PC-3 (cell line): ENCODE measurements around the gene RCSD1. TPM values are rescaled to one million over a fixed set of nuclear protein-coding genes. Genes with fewer than 3 reads are reported as not detected.

Source experiments
- ATAC-seq: fragments of 200-7000 bp; cut with Tn5 transposase; 2 replicates; pipeline ENCODE4 v1.9.1; 2020; ENCODE audit warnings: mild to moderate bottlenecking, moderate library complexity
- BruUV-seq: library from RNA; stranded (reverse); fragments of 400-500 nt; replicated peaks from 2 replicates; lab custom pipeline; 2021; lab: Mats Ljungman, UMichigan
- CTCF ChIA-PET: fragments of 300-600 bp; sonication (Branson Sonifier 250); formaldehyde crosslinking; loops from one replicate; lab custom pipeline; 2022; ENCODE audit warnings: antibody characterized with exemption; lab: Charles Lee
- POLR2A ChIA-PET: fragments of 300-600 bp; sonication (Branson Sonifier 250); formaldehyde crosslinking; loops from one replicate; lab custom pipeline; 2022; ENCODE audit warnings: antibody characterized with exemption; ENCODE audit not compliant: unreplicated experiment; lab: Charles Lee
- DNase-seq: peaks from one replicate; pipeline ENCODE4 v3.0.0-alpha.2; 2015
- H2AFZ ChIP-seq: fragments of 300-600 bp; sonication (generic); 2 replicates; pipeline ENCODE4 v1.6.0; 2016; ENCODE audit warnings: antibody characterized with exemption, low read length
- H3F3A ChIP-seq: fragments of 300-600 bp; sonication (generic); one replicate; pipeline ENCODE4 v1.6.0; 2017; ENCODE audit warnings: antibody characterized with exemption, low read length, control low read depth, mild to moderate bottlenecking; ENCODE audit not compliant: unreplicated experiment
- H3K27ac ChIP-seq: fragments of 300-600 bp; sonication (generic); 2 replicates; pipeline ENCODE4 v1.5.1; 2016; ENCODE audit warnings: mild to moderate bottlenecking, low read length
- H3K27me3 ChIP-seq: fragments of 300-600 bp; sonication (generic); 2 replicates; pipeline ENCODE4 v1.6.1; 2016; ENCODE audit warnings: low read length, mixed read lengths
- H3K36me3 ChIP-seq: fragments of 300-600 bp; sonication (generic); 2 replicates; pipeline ENCODE4 v1.6.1; 2016; ENCODE audit warnings: low read depth, mixed run types, low read length, mixed read lengths
- H3K4me1 ChIP-seq: fragments of 300-600 bp; sonication (generic); 2 replicates; pipeline ENCODE4 v1.5.1; 2016; ENCODE audit warnings: low read length; ENCODE audit not compliant: insufficient read depth
- H3K4me2 ChIP-seq: fragments of 300-600 bp; sonication (generic); 2 replicates; pipeline ENCODE4 v1.6.0; 2016; ENCODE audit warnings: low read length
- H3K4me3 ChIP-seq: fragments of 300-600 bp; sonication (generic); 2 replicates; pipeline ENCODE4 v1.5.1; 2016; ENCODE audit warnings: mild to moderate bottlenecking, low read length, mixed read lengths
- H3K79me2 ChIP-seq: fragments of 300-600 bp; sonication (generic); 2 replicates; pipeline ENCODE4 v1.6.1; 2017; ENCODE audit warnings: low read length, mixed read lengths
- H3K9ac ChIP-seq: fragments of 300-600 bp; sonication (generic); 2 replicates; pipeline ENCODE4 v1.6.0; 2016; ENCODE audit warnings: mild to moderate bottlenecking, low read length
- H3K9me2 ChIP-seq: fragments of 300-600 bp; sonication (generic); replicated peaks from 2 replicates; pipeline ENCODE4 v1.6.1; 2016; ENCODE audit warnings: mixed run types, low read length, mixed read lengths
- H3K9me3 ChIP-seq: fragments of 300-600 bp; sonication (generic); 2 replicates; pipeline ENCODE4 v1.6.1; 2016; ENCODE audit warnings: low read length, mixed read lengths
- H4K20me1 ChIP-seq: fragments of 300-600 bp; sonication (generic); 2 replicates; pipeline ENCODE4 v1.6.1; 2016; ENCODE audit warnings: low read length, mixed read lengths
- EZH2 ChIP-seq: fragments of 300-600 bp; sonication (generic); IDR thresholded peaks from one replicate; pipeline ENCODE4 v1.6.1; 2017; ENCODE audit warnings: antibody characterized with exemption, mild to moderate bottlenecking, low read length; ENCODE audit not compliant: unreplicated experiment
- EZH2phosphoT487 ChIP-seq: fragments of 300-600 bp; sonication (generic); IDR thresholded peaks from 2 replicates; pipeline ENCODE4 v1.6.1; 2018; ENCODE audit warnings: mild to moderate bottlenecking, antibody characterized with exemption, low read length, borderline replicate concordance
- intact Hi-C: fragments of 100-400 bp; cut with micrococcal nuclease; formaldehyde crosslinking; loops from 2 replicates; pipeline ENCODE4 v1.9.0; 2023
- total RNA-seq: library from RNA; depleted of rRNA; stranded (reverse); fragments of >200 nt; gene quantifications from 2 replicates; pipeline ENCODE4 v1.2.3, GENCODE V29; 2014
- TF ChIP-seq, protein P1 (sequence below): fragments of 300-600 bp; sonication (generic); conservative IDR thresholded peaks from 2 replicates; pipeline ENCODE4 v1.5.1; 2017; ENCODE audit warnings: antibody characterized with exemption, low read depth, mild to moderate bottlenecking, low read length

The RCSD1 gene
- total RNA-seq, 1 experiment from 2014 or later: not detected

GRCh38 chr1:167614851-167615250 is 15.2 kb upstream of the RCSD1 start:
- Histone ChIP-seq H4K20me1 (no peaks in the 10 kb centered on the region), H3K9me2 (no peaks in the 10 kb centered on the region), H3K4me2 (no peak overlapping the region), H2AFZ (no peak overlapping the region), H3K9me3 (no peaks in the 10 kb centered on the region), H3K36me3 (no peaks in the 10 kb centered on the region), H3K27ac (no peak overlapping the region), H3K4me3 (no peak overlapping the region), H3K4me1 (no peaks in the 10 kb centered on the region), H3K79me2 (no peaks in the 10 kb centered on the region), H3F3A (no peaks in the 10 kb centered on the region), H3K27me3 (peaks cover 26% of the 10 kb centered on the region), H3K9ac (no peak overlapping the region)
- intact Hi-C loops: no loop called here
- ChIA-PET POLR2A (no interaction called here), CTCF (no interaction called here)
- no TSS peak for BruUV-seq
- DNase-seq (no peak), ATAC-seq (no peak)
- TF ChIP-seq, protein P1, sequence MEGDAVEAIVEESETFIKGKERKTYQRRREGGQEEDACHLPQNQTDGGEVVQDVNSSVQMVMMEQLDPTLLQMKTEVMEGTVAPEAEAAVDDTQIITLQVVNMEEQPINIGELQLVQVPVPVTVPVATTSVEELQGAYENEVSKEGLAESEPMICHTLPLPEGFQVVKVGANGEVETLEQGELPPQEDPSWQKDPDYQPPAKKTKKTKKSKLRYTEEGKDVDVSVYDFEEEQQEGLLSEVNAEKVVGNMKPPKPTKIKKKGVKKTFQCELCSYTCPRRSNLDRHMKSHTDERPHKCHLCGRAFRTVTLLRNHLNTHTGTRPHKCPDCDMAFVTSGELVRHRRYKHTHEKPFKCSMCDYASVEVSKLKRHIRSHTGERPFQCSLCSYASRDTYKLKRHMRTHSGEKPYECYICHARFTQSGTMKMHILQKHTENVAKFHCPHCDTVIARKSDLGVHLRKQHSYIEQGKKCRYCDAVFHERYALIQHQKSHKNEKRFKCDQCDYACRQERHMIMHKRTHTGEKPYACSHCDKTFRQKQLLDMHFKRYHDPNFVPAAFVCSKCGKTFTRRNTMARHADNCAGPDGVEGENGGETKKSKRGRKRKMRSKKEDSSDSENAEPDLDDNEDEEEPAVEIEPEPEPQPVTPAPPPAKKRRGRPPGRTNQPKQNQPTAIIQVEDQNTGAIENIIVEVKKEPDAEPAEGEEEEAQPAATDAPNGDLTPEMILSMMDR: no peak
- no peak for TF ChIP-seq EZH2phosphoT487
- TF ChIP-seq EZH2: no peak

GRCh38 chr1:167616521-167616920 is 13.5 kb upstream of the RCSD1 start:
- Histone ChIP-seq H3F3A (no peaks in the 10 kb centered on the region), H3K9ac (no peak overlapping the region), H3K4me2 (no peak overlapping the region), H2AFZ (no peak overlapping the region), H3K27ac (no peak overlapping the region), H3K79me2 (no peaks in the 10 kb centered on the region), H3K4me1 (no peaks in the 10 kb centered on the region), H3K36me3 (no peaks in the 10 kb centered on the region), H4K20me1 (no peaks in the 10 kb centered on the region), H3K27me3 (peaks cover 16% of the 10 kb centered on the region), H3K4me3 (no peak overlapping the region), H3K9me2 (no peaks in the 10 kb centered on the region), H3K9me3 (no peaks in the 10 kb centered on the region)
- CTCF ChIA-PET: no interaction called here
- TF ChIP-seq EZH2 (no peak), EZH2phosphoT487 (no peak)
- TF ChIP-seq, protein P1: no peak
- DNase-seq (no peak), ATAC-seq (no peak)
- POLR2A ChIA-PET: interaction anchor here (0.6 kb wide), 3 partner anchors 20 to 266 kb away, joined by 3 read pairs; no protein-coding TSS in a partner anchor
- intact Hi-C loops: no loop called here
- BruUV-seq: no TSS peak
